Prostate gland (tissue), 2 donors: ENCODE results near the gene SLC39A3.

Experiments used
- CTCF ChIP-seq, 4 experiments: fragments of 200-600 bp in 2 of 4; fragments of 450-650 bp in 2 of 4; sonication (generic) in 2 of 4; IDR thresholded peaks; 1 replicate in 3 of 4; 2 replicates in 1 of 4; pipeline ENCODE4 v1.5.1; 2016 to 2019; ENCODE audit warnings: antibody characterized with exemption in 4 of 4, mild to moderate bottlenecking in 2 of 4, moderate library complexity in 2 of 4
- POLR2A ChIP-seq: fragments of 450-650 bp; IDR thresholded peaks from one replicate; pipeline ENCODE4 v1.6.1; 2016; ENCODE audit warnings: antibody characterized with exemption, mild to moderate bottlenecking
- POLR2AphosphoS5 ChIP-seq: sonication (generic); formaldehyde crosslinking; IDR thresholded peaks from one replicate; pipeline ENCODE4 v1.6.1; 2017; ENCODE audit warnings: antibody characterized with exemption

GRCh38 chr19:2724148-2724557 lies 15.7 kb downstream of the SLC39A3 start:
- no peak for TF ChIP-seq CTCF (IDR thresholded peaks at IDR 0.05)
- no peak for TF ChIP-seq POLR2AphosphoS5
- no peak for TF ChIP-seq POLR2A
